ENCODE measurements around the gene ACOXL. TPM values are rescaled to one million over a fixed set of nuclear protein-coding genes. Genes with fewer than 3 reads are reported as not detected.

ACOXL gene
- total RNA-seq, 1 donor from 2014 or later = 1.1 TPM

GRCh38 chr2:110836671-110837070 is 104.3 kb downstream of the ACOXL start:
- Mint-ChIP-seq H3K36me3 (ENCODE audit: low read depth) (no peaks in the 10 kb centered on the region), H3K27ac (no peak overlapping the region), H3K4me3 (no peak overlapping the region), H3K27me3 (ENCODE audit: insufficient read depth) (peaks cover 39% of the 10 kb centered on the region), H3K4me1 (ENCODE audit: low read depth) (peaks cover 17% of the 10 kb centered on the region), H3K9me3 (no peaks in the 10 kb centered on the region)
- no peak for DNase-seq (ENCODE audit: low spot score)
- intact Hi-C loops (cut with micrococcal nuclease) = no loop called here

- intact Hi-C loops (cut with micrococcal nuclease) = no loop called here
- Mint-ChIP-seq H3K4me1 (ENCODE audit: low read depth) (peaks cover 27% of the 10 kb centered on the region), H3K9me3 (no peaks in the 10 kb centered on the region), H3K27me3 (ENCODE audit: insufficient read depth) (peaks cover 45% of the 10 kb centered on the region), H3K4me3 (no peak overlapping the region), H3K27ac (no peak overlapping the region), H3K36me3 (ENCODE audit: low read depth) (no peaks in the 10 kb centered on the region)
- no peak for DNase-seq (ENCODE audit: low spot score)
Measured at GRCh38 chr2:110837446-110838409, 105.4 kb downstream of the ACOXL start.

GRCh38 chr2:110838657-110839384 is 106.4 kb downstream of the ACOXL start:
- DNase-seq (ENCODE audit: low spot score) = no peak
- H3K4me1 Mint-ChIP-seq (ENCODE audit: low read depth) = peaks cover 35% of the 10 kb centered on the region
- H3K27ac Mint-ChIP-seq = no peak overlapping the region
- no peaks in the 10 kb centered on the region for H3K9me3 Mint-ChIP-seq
- no peaks in the 10 kb centered on the region for H3K36me3 Mint-ChIP-seq (ENCODE audit: low read depth)
- intact Hi-C loops (cut with micrococcal nuclease) = no loop called here
- no peak overlapping the region for H3K4me3 Mint-ChIP-seq
- peaks cover 40% of the 10 kb centered on the region for H3K27me3 Mint-ChIP-seq (ENCODE audit: insufficient read depth)

- Mint-ChIP-seq H3K9me3 (no peaks in the 10 kb centered on the region), H3K4me1 (ENCODE audit: low read depth) (peaks cover 51% of the 10 kb centered on the region), H3K36me3 (ENCODE audit: low read depth) (peaks cover 4% of the 10 kb centered on the region), H3K4me3 (no peak overlapping the region), H3K27me3 (ENCODE audit: insufficient read depth) (peaks cover 33% of the 10 kb centered on the region), H3K27ac (no peak overlapping the region)
- DNase-seq (ENCODE audit: low spot score) = no peak
- intact Hi-C loops (cut with micrococcal nuclease) = no loop called here
Measured at GRCh38 chr2:110840508-110840907, 108.1 kb downstream of the ACOXL start.

- peaks cover 66% of the 10 kb centered on the region for H3K4me1 Mint-ChIP-seq (ENCODE audit: low read depth)
- H3K36me3 Mint-ChIP-seq (ENCODE audit: low read depth) = peaks cover 4% of the 10 kb centered on the region
- no peak overlapping the region for H3K4me3 Mint-ChIP-seq
- peaks cover under 1% of the 10 kb centered on the region for H3K9me3 Mint-ChIP-seq
- H3K27me3 Mint-ChIP-seq (ENCODE audit: insufficient read depth) = peaks cover 27% of the 10 kb centered on the region
- DNase-seq (ENCODE audit: low spot score) = no peak
- intact Hi-C loops (cut with micrococcal nuclease) = no loop called here
- H3K27ac Mint-ChIP-seq = no peak overlapping the region
Measured at GRCh38 chr2:110842048-110842447, 109.7 kb downstream of the ACOXL start.

GRCh38 chr2:110843496-110843895 is 111.1 kb downstream of the ACOXL start:
- H3K4me1 Mint-ChIP-seq (ENCODE audit: low read depth) = peaks cover 79% of the 10 kb centered on the region
- H3K36me3 Mint-ChIP-seq (ENCODE audit: low read depth) = peaks cover 6% of the 10 kb centered on the region
- H3K9me3 Mint-ChIP-seq = peaks cover 3% of the 10 kb centered on the region
- no peak overlapping the region for H3K4me3 Mint-ChIP-seq
- intact Hi-C loops (cut with micrococcal nuclease) = no loop called here
- H3K27me3 Mint-ChIP-seq (ENCODE audit: insufficient read depth) = peaks cover 23% of the 10 kb centered on the region
- H3K27ac Mint-ChIP-seq = peak overlapping the region; percentile 72
- no peak for DNase-seq (ENCODE audit: low spot score)

- Mint-ChIP-seq H3K36me3 (ENCODE audit: low read depth) (peaks cover 9% of the 10 kb centered on the region), H3K27ac (peak overlapping the region; percentile 72), H3K4me1 (ENCODE audit: low read depth) (peaks cover 79% of the 10 kb centered on the region), H3K27me3 (ENCODE audit: insufficient read depth) (peaks cover 23% of the 10 kb centered on the region), H3K4me3 (peak overlapping the region; percentile 53), H3K9me3 (peaks cover 3% of the 10 kb centered on the region)
- intact Hi-C loops (cut with micrococcal nuclease) = no loop called here
- no peak for DNase-seq (ENCODE audit: low spot score)
Measured at GRCh38 chr2:110843959-110844510, 111.7 kb downstream of the ACOXL start.

GRCh38 chr2:110847651-110848050 is 115.3 kb downstream of the ACOXL start:
- Mint-ChIP-seq H3K36me3 (ENCODE audit: low read depth) (peaks cover 11% of the 10 kb centered on the region), H3K27ac (peak overlapping the region; percentile 96), H3K9me3 (peaks cover 3% of the 10 kb centered on the region), H3K27me3 (ENCODE audit: insufficient read depth) (peaks cover 6% of the 10 kb centered on the region), H3K4me3 (no peak overlapping the region), H3K4me1 (ENCODE audit: low read depth) (peaks cover 88% of the 10 kb centered on the region)
- intact Hi-C loops (cut with micrococcal nuclease) = loop anchor here (1.0 to 2.0 kb wide), 14 partner anchors 11 to 859 kb away; no protein-coding TSS in a partner anchor
- DNase-seq (ENCODE audit: low spot score) = no peak

GRCh38 chr2:110848071-110848470 is 115.7 kb downstream of the ACOXL start:
- peaks cover 4% of the 10 kb centered on the region for H3K27me3 Mint-ChIP-seq (ENCODE audit: insufficient read depth)
- peaks cover 91% of the 10 kb centered on the region for H3K4me1 Mint-ChIP-seq (ENCODE audit: low read depth)
- H3K27ac Mint-ChIP-seq = peak overlapping the region; percentile 96
- H3K9me3 Mint-ChIP-seq = peaks cover 3% of the 10 kb centered on the region
- intact Hi-C loops (cut with micrococcal nuclease) = no loop called here
- DNase-seq (ENCODE audit: low spot score) = no peak
- no peak overlapping the region for H3K4me3 Mint-ChIP-seq
- peaks cover 11% of the 10 kb centered on the region for H3K36me3 Mint-ChIP-seq (ENCODE audit: low read depth)

GRCh38 chr2:110848519-110849030 is 116.2 kb downstream of the ACOXL start:
- Mint-ChIP-seq H3K36me3 (ENCODE audit: low read depth) (peaks cover 11% of the 10 kb centered on the region), H3K27me3 (ENCODE audit: insufficient read depth) (peaks cover 4% of the 10 kb centered on the region), H3K27ac (peak overlapping the region; percentile 77), H3K4me3 (no peak overlapping the region), H3K4me1 (ENCODE audit: low read depth) (peaks cover 91% of the 10 kb centered on the region), H3K9me3 (peaks cover 3% of the 10 kb centered on the region)
- intact Hi-C loops (cut with micrococcal nuclease) = no loop called here
- DNase-seq (ENCODE audit: low spot score) = no peak

GRCh38 chr2:110851531-110851930 is 119.2 kb downstream of the ACOXL start:
- Mint-ChIP-seq H3K27me3 (ENCODE audit: insufficient read depth) (peaks cover 15% of the 10 kb centered on the region), H3K36me3 (ENCODE audit: low read depth) (peaks cover 7% of the 10 kb centered on the region), H3K9me3 (peaks cover 3% of the 10 kb centered on the region), H3K27ac (no peak overlapping the region), H3K4me1 (ENCODE audit: low read depth) (peaks cover 91% of the 10 kb centered on the region), H3K4me3 (no peak overlapping the region)
- DNase-seq (ENCODE audit: low spot score) = no peak
- intact Hi-C loops (cut with micrococcal nuclease) = loop anchor here (2.0 kb wide), 1 partner anchor 21 kb away; no protein-coding TSS in a partner anchor

- peaks cover 7% of the 10 kb centered on the region for H3K36me3 Mint-ChIP-seq (ENCODE audit: low read depth)
Measured at GRCh38 chr2:110852051-110852450, 119.7 kb downstream of the ACOXL start.

More at GRCh38 chr2:110852051-110852450, 119.7 kb downstream of the ACOXL start:
- intact Hi-C loops (cut with micrococcal nuclease) = no loop called here
- no peak for DNase-seq (ENCODE audit: low spot score)
- Mint-ChIP-seq H3K9me3 (peaks cover 2% of the 10 kb centered on the region), H3K4me3 (peak overlapping the region; percentile 17), H3K27me3 (ENCODE audit: insufficient read depth) (peaks cover 19% of the 10 kb centered on the region), H3K27ac (peak overlapping the region; percentile 79), H3K4me1 (ENCODE audit: low read depth) (peaks cover 91% of the 10 kb centered on the region)

Data from activated T-helper 1 cell treated with anti-CD3 and anti-CD28 coated beads, Interleukin-12 subunit alpha, Interleukin-12 subunit beta, Interleukin-2, Interleukin-4 antibody, amounts not matched to agents 30 ng/mL and 10 ng/mL and 1 ng/mL, durations not matched to agents 14 hours and 24 hours and 36 hours (primary cell).